AG09309 (cell line): ENCODE measurements around the gene SAA4.

Experiments used
- DNase-seq: peaks from one replicate; pipeline ENCODE4 v3.0.0-alpha.2; 2010; ENCODE audit warnings: low read depth
- H3K4me3 ChIP-seq: 2 replicates; pipeline ENCODE4 v1.5.1; 2011; ENCODE audit warnings: mild to moderate bottlenecking, low read depth, low read length, moderate library complexity; ENCODE audit not compliant: control insufficient read depth
- TF ChIP-seq, protein P1 (sequence below): IDR thresholded peaks from 2 replicates; pipeline ENCODE4 v1.5.1; 2011; ENCODE audit warnings: mild to moderate bottlenecking, low read depth, low read length, inconsistent platforms; ENCODE audit not compliant: insufficient read depth, control insufficient read depth; ENCODE audit errors: missing control alignments

SAA4 gene

DNA sequence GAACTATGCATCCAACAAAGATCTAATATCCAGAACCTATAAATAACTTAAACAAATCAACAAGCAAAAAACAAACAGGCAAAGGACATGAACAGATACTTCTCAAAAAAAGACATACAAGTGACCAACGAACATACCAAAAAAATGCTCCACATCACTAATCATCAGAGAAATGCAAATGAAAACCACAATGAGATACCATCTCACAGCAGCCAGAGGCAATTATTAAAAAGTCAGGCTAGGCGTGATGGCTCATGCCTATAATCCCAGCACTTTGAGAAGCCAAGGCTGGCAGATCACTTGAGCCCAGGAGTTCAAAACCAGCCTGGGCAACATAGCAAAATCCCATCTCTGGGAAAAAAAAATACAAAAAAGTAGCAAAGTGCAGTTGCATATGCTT lies 10.7 kb downstream of the SAA4 start:
- no peak for DNase-seq
- H3K4me3 ChIP-seq, result no peak overlapping the region
- TF ChIP-seq, protein P1, sequence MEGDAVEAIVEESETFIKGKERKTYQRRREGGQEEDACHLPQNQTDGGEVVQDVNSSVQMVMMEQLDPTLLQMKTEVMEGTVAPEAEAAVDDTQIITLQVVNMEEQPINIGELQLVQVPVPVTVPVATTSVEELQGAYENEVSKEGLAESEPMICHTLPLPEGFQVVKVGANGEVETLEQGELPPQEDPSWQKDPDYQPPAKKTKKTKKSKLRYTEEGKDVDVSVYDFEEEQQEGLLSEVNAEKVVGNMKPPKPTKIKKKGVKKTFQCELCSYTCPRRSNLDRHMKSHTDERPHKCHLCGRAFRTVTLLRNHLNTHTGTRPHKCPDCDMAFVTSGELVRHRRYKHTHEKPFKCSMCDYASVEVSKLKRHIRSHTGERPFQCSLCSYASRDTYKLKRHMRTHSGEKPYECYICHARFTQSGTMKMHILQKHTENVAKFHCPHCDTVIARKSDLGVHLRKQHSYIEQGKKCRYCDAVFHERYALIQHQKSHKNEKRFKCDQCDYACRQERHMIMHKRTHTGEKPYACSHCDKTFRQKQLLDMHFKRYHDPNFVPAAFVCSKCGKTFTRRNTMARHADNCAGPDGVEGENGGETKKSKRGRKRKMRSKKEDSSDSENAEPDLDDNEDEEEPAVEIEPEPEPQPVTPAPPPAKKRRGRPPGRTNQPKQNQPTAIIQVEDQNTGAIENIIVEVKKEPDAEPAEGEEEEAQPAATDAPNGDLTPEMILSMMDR, result no peak

DNA sequence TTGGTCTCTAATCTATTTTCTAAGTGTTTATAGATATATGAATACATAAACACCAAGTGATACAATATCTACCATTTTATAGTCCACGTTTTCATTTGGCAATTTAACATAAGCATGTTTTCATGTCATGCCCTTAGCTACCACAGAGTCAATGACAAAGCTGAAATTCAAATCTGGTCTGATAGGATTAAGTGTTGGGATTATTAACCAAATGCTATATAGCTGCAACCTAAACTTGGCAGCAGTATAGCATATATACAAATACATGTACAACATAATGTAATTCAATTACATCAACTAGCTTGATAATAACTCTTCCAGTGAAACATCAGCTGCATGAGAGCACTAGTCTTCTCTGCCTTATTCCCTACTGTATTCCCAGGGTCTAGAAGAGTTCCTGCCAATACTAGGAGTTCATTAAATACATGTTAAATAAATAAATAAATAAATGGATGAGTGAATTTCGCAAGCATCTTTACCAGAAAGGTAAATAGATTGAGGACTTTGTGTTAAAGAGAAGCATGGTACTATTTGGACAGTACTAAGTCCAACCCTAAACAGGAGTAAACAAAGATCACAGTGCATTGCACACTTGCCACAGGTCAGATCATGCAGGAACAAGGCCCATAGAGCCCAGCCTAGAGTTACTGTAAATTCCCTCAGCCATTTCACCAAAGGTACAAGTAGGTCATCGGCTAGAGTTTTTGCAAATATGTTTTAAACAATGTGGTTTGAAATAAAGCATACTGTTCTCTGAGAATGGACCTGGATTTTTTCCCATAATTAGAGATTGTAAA lies 12.8 kb downstream of the SAA4 start:
- DNase-seq, result no peak
- no peak overlapping the region for H3K4me3 ChIP-seq
- TF ChIP-seq, protein P1, result no peak

DNA sequence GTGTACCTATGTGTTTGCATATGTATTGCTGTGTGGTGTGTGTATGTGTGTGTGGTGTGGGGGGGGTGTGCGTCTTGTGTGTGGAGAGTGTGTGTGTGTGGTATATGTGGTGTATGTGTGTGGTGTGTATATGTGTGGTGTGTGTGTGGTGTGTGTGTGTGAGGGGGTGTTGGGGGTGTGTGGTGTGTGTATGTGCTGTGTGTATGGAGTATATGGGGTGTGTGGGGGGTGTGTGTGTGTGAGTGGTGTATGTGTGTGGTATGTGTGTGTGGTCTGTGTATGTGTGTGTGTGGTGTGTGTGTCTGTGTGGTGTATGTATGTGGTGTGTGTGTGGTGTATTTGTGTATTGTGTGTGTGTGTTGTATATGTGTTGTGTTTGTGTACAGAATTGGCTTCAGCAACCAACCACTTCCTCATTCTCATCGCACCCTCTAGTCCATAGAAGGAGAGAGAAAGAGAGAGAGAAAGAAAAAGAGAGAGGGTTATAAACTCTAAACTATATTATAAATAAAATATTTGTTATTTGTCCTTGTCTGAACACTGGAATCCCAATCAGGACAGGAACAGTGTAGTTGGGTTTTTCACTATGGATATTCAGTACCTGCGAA lies 13.7 kb downstream of the SAA4 start:
- DNase-seq, result no peak
- TF ChIP-seq, protein P1, result no peak
- H3K4me3 ChIP-seq, result no peak overlapping the region

DNA sequence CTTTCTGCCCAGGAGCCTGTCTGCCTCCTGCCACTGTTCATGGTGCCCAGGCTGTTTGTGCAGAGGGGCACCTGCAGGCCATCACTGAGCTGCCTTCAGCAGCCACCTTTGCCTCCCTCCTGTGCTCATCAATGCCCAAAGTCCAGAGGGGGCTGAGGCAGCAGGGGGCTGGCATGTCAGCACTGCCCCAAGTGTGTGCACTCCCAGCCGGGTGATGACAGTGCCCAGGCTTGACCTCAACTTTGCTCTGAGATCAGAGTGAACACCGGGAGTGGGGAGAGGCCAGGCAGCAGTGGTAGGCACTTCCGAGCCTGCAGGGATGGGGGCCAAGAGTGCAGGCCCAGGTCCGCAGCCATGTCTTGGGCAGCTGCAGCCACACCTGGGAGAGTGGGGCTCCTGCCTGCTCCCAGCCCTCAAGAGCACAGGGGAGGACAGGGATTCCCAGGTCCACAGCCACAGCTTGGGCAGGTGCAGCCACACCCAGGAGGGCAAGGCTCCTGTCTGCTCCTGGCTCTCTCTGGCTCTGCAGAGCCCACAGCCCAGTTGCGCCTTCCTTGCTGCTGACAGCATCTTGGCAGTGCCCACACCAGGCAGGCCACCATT lies 15.2 kb downstream of the SAA4 start:
- TF ChIP-seq, protein P1, result no peak
- no peak overlapping the region for H3K4me3 ChIP-seq
- no peak for DNase-seq

DNA sequence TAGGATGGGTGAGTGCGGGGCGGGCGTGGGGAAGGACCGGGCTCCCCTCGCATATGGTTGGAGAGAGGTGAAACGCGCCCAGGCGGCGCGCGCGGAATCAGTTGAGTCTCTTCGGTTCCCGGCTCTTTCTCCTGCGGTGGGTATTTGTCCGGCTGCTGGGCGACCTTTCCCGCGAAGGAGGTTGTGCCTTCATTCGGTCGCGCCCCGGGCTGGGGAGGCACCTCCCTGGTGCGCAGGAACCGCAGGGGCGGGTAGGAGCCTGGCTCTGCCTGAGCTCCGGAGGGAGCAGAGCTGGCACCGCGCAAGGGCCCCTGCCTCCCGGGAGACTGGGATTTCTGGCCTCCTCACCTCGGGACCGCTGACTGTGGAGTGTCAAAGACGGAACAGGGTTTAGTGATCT lies 27.5 kb downstream of the SAA4 start:
- H3K4me3 ChIP-seq, result no peak overlapping the region
- TF ChIP-seq, protein P1, result no peak
- DNase-seq, result no peak

DNA sequence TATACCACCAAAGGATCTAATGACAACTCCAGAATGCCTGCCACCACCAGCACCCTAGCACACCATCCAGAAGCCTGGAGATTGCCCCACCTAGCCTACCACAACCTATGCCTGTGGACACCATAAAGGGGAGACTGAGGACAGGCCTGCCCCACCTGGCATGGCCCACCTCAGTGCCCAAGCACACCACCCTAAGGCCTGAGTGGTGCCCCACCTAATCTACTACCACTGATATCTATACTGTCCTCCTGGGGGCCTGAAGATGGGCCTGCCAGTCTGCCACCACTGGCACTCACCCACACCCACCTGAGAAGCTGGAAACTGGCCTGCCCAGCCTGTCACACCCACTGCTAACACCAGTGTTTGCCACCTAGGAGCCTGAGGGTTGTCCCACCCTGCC lies 31.8 kb downstream of the SAA4 start:
- TF ChIP-seq, protein P1, result no peak
- no peak overlapping the region for H3K4me3 ChIP-seq
- DNase-seq, result no peak
